ENCODE measurements around the gene PCBP1.
"Not testable (repeated sequence)": the region's sequence is repeated elsewhere in the genome, so short reads cannot be mapped to it uniquely, and the experiment has no call there.

The PCBP1 gene

GRCh38 chr2:70128005-70128404, 40.7 kb downstream of the PCBP1 start:
- no peak for DNase-seq

GRCh38 chr2:70131344-70132143, 44.3 kb downstream of the PCBP1 start:
- DNase-seq = not testable (repeated sequence)

GRCh38 chr2:70132244-70133126, 45.2 kb downstream of the PCBP1 start:
- peak; percentile 88 for DNase-seq

- DNase-seq = no peak
These were observed 45.8 kb downstream of the PCBP1 start for GRCh38 chr2:70133127-70133452.

- DNase-seq = no peak
These were observed 46.4 kb downstream of the PCBP1 start for GRCh38 chr2:70133491-70134322.

GRCh38 chr2:70134323-70134983, 47.2 kb downstream of the PCBP1 start:
- DNase-seq = not testable (repeated sequence)

Data from DMS53 (cell line).